Measurements from ENCODE around the gene HEXD.

HEXD gene

DNA sequence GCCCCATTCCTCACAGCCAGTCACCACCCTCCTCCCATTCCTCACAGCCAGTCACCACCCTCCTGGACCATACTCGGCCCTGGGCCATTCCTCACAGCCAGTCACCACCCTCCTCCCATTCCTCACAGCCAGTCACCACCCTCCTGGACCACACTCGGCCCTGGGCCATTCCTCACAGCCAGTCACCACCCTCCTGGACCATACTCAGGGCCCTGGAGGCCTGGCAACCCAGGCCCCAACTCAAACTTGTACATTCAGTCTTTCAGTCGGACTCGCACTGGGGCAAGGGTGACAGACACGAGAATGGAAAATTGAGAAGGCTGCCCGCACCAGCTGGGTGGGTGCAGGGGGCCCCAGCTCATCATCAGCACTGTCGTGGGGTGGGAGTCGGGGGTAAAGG is 71.0 kb downstream of the HEXD start:
- Mint-ChIP-seq H3K4me1 (peaks cover 27% of the 10 kb centered on the region), H3K36me3 (peaks cover 71% of the 10 kb centered on the region), H3K9me3 (no peaks in the 10 kb centered on the region), H3K4me3 (no peak overlapping the region), H3K27ac (peak overlapping the region; percentile 56)
- ATAC-seq (no peak), DNase-seq (ENCODE audit: low spot score in 2 of 2) (no peak)

DNA sequence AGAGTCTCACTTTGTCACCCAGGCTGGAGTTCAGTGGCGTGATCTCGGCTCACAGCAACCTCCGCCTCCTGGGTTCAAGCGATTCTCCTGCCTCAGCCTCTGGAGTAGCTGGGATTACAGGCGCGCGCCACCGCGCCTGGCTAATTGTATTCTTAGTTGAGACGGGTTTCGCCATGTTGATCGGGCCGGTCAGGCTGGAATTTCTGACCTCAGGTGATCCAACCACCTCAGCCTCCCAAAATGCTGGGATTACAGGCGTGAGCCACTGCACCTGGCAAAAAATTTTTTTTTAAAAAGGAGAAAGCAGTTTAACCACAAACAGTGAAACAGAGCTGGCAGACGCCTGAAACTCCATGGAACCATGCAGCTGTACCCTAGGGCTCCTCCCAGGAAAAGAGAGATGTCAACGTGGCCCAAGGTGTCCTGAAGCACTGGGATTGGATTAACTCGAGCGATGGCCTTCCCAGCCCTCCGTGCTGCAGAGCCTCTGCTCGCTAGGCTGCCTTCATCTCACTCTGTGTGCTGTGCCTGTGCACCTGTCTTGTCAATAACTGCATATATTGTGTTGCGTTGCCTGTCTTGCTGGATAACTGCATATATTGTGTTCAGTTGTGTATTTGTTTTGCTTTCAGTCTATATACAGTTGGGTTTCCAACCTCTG is 71.8 kb downstream of the HEXD start:
- no peak overlapping the region for H3K4me3 Mint-ChIP-seq
- H3K27ac Mint-ChIP-seq, result peak overlapping the region; percentile 23
- no peaks in the 10 kb centered on the region for H3K9me3 Mint-ChIP-seq
- peaks cover 71% of the 10 kb centered on the region for H3K36me3 Mint-ChIP-seq
- no peak for ATAC-seq
- H3K4me1 Mint-ChIP-seq, result peaks cover 35% of the 10 kb centered on the region
- DNase-seq (ENCODE audit: low spot score in 2 of 2), result no peak

DNA sequence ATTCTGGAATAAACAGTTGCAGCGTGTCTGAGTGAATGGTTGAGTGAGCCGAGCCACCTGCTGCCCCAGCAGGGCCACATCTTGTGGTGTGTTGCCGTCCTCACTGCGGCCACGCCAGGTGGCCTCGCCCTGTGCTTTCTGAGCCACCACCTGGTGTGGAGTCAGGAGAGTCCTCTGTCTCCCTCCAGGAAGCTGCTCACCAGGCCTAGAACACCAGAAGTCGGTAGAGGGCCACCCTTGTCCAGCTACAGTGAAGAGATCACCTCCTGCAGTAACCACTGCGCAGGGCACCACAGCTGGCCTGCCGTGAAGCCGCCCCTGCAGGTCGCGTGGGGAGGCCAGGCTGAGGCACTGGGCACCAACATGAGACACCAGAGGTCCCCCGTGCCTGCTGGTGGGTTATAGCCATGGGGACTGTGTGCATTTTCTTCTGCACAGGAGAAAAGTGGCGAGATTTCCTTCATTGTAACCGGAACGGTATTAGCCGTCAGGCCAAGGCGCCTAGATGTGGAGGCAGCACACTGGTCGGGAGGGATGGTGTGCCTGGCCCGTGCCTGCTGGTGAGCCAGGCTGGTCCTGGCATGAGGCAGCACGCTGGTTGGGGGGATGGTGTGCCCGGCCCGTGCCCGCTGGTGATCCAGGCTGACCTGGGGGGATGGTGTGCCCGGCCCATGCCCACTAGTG is 72.5 kb downstream of the HEXD start:
- peak overlapping the region; percentile 23 for H3K27ac Mint-ChIP-seq

DNA sequence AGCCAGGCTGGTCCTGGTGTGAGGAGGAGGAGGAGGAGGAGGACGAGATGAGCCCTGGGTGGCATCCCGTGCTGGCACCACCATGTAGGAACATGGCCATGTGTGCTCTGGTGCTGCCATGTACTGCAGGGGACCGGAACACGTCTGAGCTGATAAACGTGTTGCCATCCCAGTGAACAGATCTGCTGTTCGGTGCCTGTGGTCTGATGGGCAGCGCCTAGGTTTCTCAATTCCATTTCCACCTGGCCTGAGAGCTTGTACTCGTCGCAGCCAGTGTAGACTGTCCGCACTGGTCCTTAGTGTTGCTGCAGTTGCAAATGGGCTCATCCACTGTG is 73.0 kb downstream of the HEXD start:
- peaks cover 36% of the 10 kb centered on the region for H3K4me1 Mint-ChIP-seq
- no peaks in the 10 kb centered on the region for H3K9me3 Mint-ChIP-seq
- no peak for DNase-seq (ENCODE audit: low spot score in 2 of 2)
- peaks cover 61% of the 10 kb centered on the region for H3K36me3 Mint-ChIP-seq
- no peak overlapping the region for H3K27ac Mint-ChIP-seq
- ATAC-seq, result no peak
- H3K4me3 Mint-ChIP-seq, result no peak overlapping the region

More for the DNA sequence above, 72.5 kb downstream of the HEXD start:
- H3K9me3 Mint-ChIP-seq, result no peaks in the 10 kb centered on the region
- peaks cover 36% of the 10 kb centered on the region for H3K4me1 Mint-ChIP-seq
- H3K36me3 Mint-ChIP-seq, result peaks cover 66% of the 10 kb centered on the region
- ATAC-seq (no peak), DNase-seq (ENCODE audit: low spot score in 2 of 2) (no peak)
- no peak overlapping the region for H3K4me3 Mint-ChIP-seq

DNA sequence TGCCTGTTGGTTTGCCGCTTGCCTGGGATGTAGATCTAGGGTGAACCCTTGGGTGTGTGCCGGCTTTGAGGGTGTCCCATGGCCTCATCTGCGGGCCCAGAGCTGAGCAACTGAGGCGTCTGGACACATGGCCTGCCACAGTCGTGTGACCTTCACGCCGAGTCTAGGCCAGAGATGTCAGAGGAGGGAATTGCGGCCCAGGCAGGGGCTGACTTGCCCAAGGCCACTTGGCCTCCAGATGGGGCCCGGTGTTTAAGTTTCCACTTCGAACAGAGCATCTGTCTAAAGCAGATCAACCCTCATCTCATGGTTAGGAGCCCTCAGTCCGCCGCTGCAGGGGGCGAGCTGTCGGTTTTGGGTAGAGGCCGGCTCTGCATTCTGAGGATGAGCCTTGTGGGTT is 73.4 kb downstream of the HEXD start:
- DNase-seq (ENCODE audit: low spot score in 2 of 2) (no peak), ATAC-seq (no peak)
- H3K4me3 Mint-ChIP-seq, result no peak overlapping the region
- H3K36me3 Mint-ChIP-seq, result peaks cover 57% of the 10 kb centered on the region
- H3K4me1 Mint-ChIP-seq, result peaks cover 36% of the 10 kb centered on the region
- no peaks in the 10 kb centered on the region for H3K9me3 Mint-ChIP-seq
- no peak overlapping the region for H3K27ac Mint-ChIP-seq
